Astrocyte (in vitro differentiated cells and primary cell): ENCODE data around the gene GCDH. TPM values are rescaled to one million over a fixed set of nuclear protein-coding genes. Genes with fewer than 3 reads are reported as not detected.

Source experiments
- DNase-seq: peaks from one replicate; pipeline ENCODE4 v3.0.0-alpha.2; 2010; ENCODE audit warnings: low read depth
- FAIRE-seq: peaks from 2 replicates; lab custom pipeline; 2011; peaks lifted over from hg19 to GRCh38; lab: Jason Lieb, UNC
- H2AFZ ChIP-seq: 2 replicates; pipeline ENCODE4 v1.6.0; 2012; ENCODE audit warnings: low read depth, low read length, inconsistent platforms
- H3K27ac ChIP-seq: 2 replicates; pipeline ENCODE4 v1.5.1; 2011; ENCODE audit warnings: low read depth, low read length, inconsistent platforms
- H3K27me3 ChIP-seq: 2 replicates; pipeline ENCODE4 v1.6.0; 2011; ENCODE audit warnings: low read length, inconsistent platforms; ENCODE audit not compliant: insufficient read depth
- H3K36me3 ChIP-seq: 2 replicates; pipeline ENCODE4 v1.5.1; 2011; ENCODE audit warnings: low read length, inconsistent platforms; ENCODE audit not compliant: insufficient read depth
- H3K4me1 ChIP-seq: 2 replicates; pipeline ENCODE4 v1.5.1; 2011; ENCODE audit warnings: low read length, inconsistent platforms; ENCODE audit not compliant: insufficient read depth
- H3K4me2 ChIP-seq: 2 replicates; pipeline ENCODE4 v1.6.0; 2012; ENCODE audit warnings: low read length, inconsistent platforms
- H3K4me3 ChIP-seq: 2 replicates; pipeline ENCODE4 v1.5.1; 2011; ENCODE audit warnings: low read depth, mild to moderate bottlenecking, low read length, inconsistent platforms; ENCODE audit not compliant: insufficient read depth
- H3K79me2 ChIP-seq: 2 replicates; pipeline ENCODE4 v1.6.0; 2012; ENCODE audit warnings: mild to moderate bottlenecking, low read length, inconsistent platforms; ENCODE audit not compliant: insufficient read depth
- H3K9ac ChIP-seq: 2 replicates; pipeline ENCODE4 v1.6.0; 2012; ENCODE audit warnings: mild to moderate bottlenecking, low read length, inconsistent platforms
- H3K9me3 ChIP-seq: 2 replicates; pipeline ENCODE4 v1.5.1; 2012; ENCODE audit warnings: low read depth, mild to moderate bottlenecking, low read length, inconsistent platforms; ENCODE audit not compliant: insufficient read depth
- H4K20me1 ChIP-seq: 2 replicates; pipeline ENCODE4 v1.6.0; 2012; ENCODE audit warnings: low read length, inconsistent platforms; ENCODE audit not compliant: insufficient read depth
- H3K27ac Mint-ChIP-seq: one replicate; pipeline ENCODE4 v1.8.0; 2021; ENCODE audit warnings: mild to moderate bottlenecking, mixed read lengths; ENCODE audit not compliant: unreplicated experiment
- H3K27me3 Mint-ChIP-seq: one replicate; pipeline ENCODE4 v1.8.0; 2021; ENCODE audit warnings: low read depth, mixed read lengths; ENCODE audit not compliant: unreplicated experiment
- H3K36me3 Mint-ChIP-seq: one replicate; pipeline ENCODE4 v1.8.0; 2021; ENCODE audit warnings: low read depth, mixed read lengths; ENCODE audit not compliant: unreplicated experiment
- H3K4me1 Mint-ChIP-seq: one replicate; pipeline ENCODE4 v1.8.0; 2021; ENCODE audit warnings: low read depth, mixed read lengths; ENCODE audit not compliant: unreplicated experiment
- H3K4me3 Mint-ChIP-seq: one replicate; pipeline ENCODE4 v1.8.0; 2021; ENCODE audit warnings: mild to moderate bottlenecking, moderate library complexity, mixed read lengths; ENCODE audit not compliant: unreplicated experiment
- H3K9me3 Mint-ChIP-seq: one replicate; pipeline ENCODE4 v1.8.0; 2021; ENCODE audit warnings: mild to moderate bottlenecking, mixed read lengths; ENCODE audit not compliant: unreplicated experiment
- CTCF ChIP-seq: IDR thresholded peaks from 2 replicates; pipeline ENCODE4 v1.5.1; 2011; ENCODE audit warnings: low read depth, mild to moderate bottlenecking, inconsistent platforms, low read length, moderate library complexity; ENCODE audit not compliant: insufficient read depth
- EZH2 ChIP-seq: IDR thresholded peaks from 2 replicates; pipeline ENCODE4 v1.6.1; 2012; ENCODE audit warnings: mild to moderate bottlenecking, low read length, inconsistent platforms; ENCODE audit not compliant: insufficient read depth
- total RNA-seq: library from RNA; stranded (reverse); gene quantifications from 2 replicates; pipeline ENCODE4 v1.2.1, GENCODE V29; 2021

Gene GCDH
- total RNA-seq, 1 donor from 2014 or later: 17.5 TPM

- no peak overlapping the region for H3K4me2 ChIP-seq
- Mint-ChIP-seq H3K9me3 (no peaks in the 10 kb centered on the region), H3K4me3 (no peak overlapping the region), H3K27ac (no peak overlapping the region), H3K4me1 (no peaks in the 10 kb centered on the region), H3K36me3 (peaks cover 8% of the 10 kb centered on the region), H3K27me3 (peaks cover 26% of the 10 kb centered on the region)
- H3K9ac ChIP-seq: no peak overlapping the region
- no peak overlapping the region for H2AFZ ChIP-seq
- no peak overlapping the region for H3K27ac ChIP-seq
- H3K4me1 ChIP-seq: no peaks in the 10 kb centered on the region
- no peaks in the 10 kb centered on the region for H3K36me3 ChIP-seq
- DNase-seq (no peak), FAIRE-seq (no peak)
- peaks cover 24% of the 10 kb centered on the region for H3K27me3 ChIP-seq
- H3K4me3 ChIP-seq: no peak overlapping the region
- no peaks in the 10 kb centered on the region for H4K20me1 ChIP-seq
- TF ChIP-seq CTCF (no peak), EZH2 (no peak)
- H3K9me3 ChIP-seq: peaks cover 17% of the 10 kb centered on the region
- H3K79me2 ChIP-seq: no peaks in the 10 kb centered on the region
Measured at GRCh38 chr19:12882589-12882988, 8.4 kb upstream of the GCDH start.

GRCh38 chr19:12884202-12884601 is 6.8 kb upstream of the GCDH start:
- FAIRE-seq (no peak), DNase-seq (no peak)
- H3K27ac ChIP-seq: no peak overlapping the region
- TF ChIP-seq EZH2 (no peak), CTCF (no peak)
- peaks cover 17% of the 10 kb centered on the region for H3K9me3 ChIP-seq
- peaks cover 35% of the 10 kb centered on the region for H3K27me3 Mint-ChIP-seq
- no peaks in the 10 kb centered on the region for H3K4me1 ChIP-seq
- no peaks in the 10 kb centered on the region for H3K9me3 Mint-ChIP-seq
- H3K9ac ChIP-seq: no peak overlapping the region
- no peak overlapping the region for H3K4me3 ChIP-seq
- H3K79me2 ChIP-seq: no peaks in the 10 kb centered on the region
- no peaks in the 10 kb centered on the region for H3K36me3 ChIP-seq
- H4K20me1 ChIP-seq: no peaks in the 10 kb centered on the region
- H3K4me2 ChIP-seq: no peak overlapping the region
- H3K4me1 Mint-ChIP-seq: no peaks in the 10 kb centered on the region
- peaks cover 24% of the 10 kb centered on the region for H3K27me3 ChIP-seq
- no peak overlapping the region for H3K27ac Mint-ChIP-seq
- no peaks in the 10 kb centered on the region for H3K36me3 Mint-ChIP-seq
- no peak overlapping the region for H3K4me3 Mint-ChIP-seq
- H2AFZ ChIP-seq: no peak overlapping the region

GRCh38 chr19:12884627-12884925 is 6.4 kb upstream of the GCDH start:
- Histone ChIP-seq H3K4me1 (no peaks in the 10 kb centered on the region), H3K27ac (no peak overlapping the region), H3K9me3 (peaks cover 17% of the 10 kb centered on the region), H4K20me1 (no peaks in the 10 kb centered on the region), H2AFZ (no peak overlapping the region), H3K9ac (no peak overlapping the region), H3K36me3 (no peaks in the 10 kb centered on the region), H3K79me2 (no peaks in the 10 kb centered on the region), H3K4me3 (no peak overlapping the region), H3K27me3 (peaks cover 22% of the 10 kb centered on the region), H3K4me2 (no peak overlapping the region)
- no peak for DNase-seq
- H3K27me3 Mint-ChIP-seq: peaks cover 35% of the 10 kb centered on the region
- FAIRE-seq: no peak
- no peak for TF ChIP-seq CTCF
- peak; percentile 4 for TF ChIP-seq EZH2
- H3K36me3 Mint-ChIP-seq: no peaks in the 10 kb centered on the region
- no peak overlapping the region for H3K27ac Mint-ChIP-seq
- H3K9me3 Mint-ChIP-seq: no peaks in the 10 kb centered on the region
- no peaks in the 10 kb centered on the region for H3K4me1 Mint-ChIP-seq
- no peak overlapping the region for H3K4me3 Mint-ChIP-seq
